Measurements from ENCODE around the gene NEURL1.
"Not testable (repeated sequence)": the region's sequence is repeated elsewhere in the genome, so short reads cannot be mapped to it uniquely, and the experiment has no call there.

Gene NEURL1

GRCh38 chr10:103512591-103513379 is 19.3 kb downstream of the NEURL1 start:
- TF ChIP-seq CTCF (IDR thresholded peaks at IDR 0.05; ENCODE audit: control insufficient read depth, insufficient read depth, low read depth, low read length, missing control alignments): no peak
- DNase-seq (ENCODE audit: low read depth): no peak
- no peak overlapping the region for H3K4me3 ChIP-seq (ENCODE audit: control insufficient read depth, low read depth, low read length)

DNA sequence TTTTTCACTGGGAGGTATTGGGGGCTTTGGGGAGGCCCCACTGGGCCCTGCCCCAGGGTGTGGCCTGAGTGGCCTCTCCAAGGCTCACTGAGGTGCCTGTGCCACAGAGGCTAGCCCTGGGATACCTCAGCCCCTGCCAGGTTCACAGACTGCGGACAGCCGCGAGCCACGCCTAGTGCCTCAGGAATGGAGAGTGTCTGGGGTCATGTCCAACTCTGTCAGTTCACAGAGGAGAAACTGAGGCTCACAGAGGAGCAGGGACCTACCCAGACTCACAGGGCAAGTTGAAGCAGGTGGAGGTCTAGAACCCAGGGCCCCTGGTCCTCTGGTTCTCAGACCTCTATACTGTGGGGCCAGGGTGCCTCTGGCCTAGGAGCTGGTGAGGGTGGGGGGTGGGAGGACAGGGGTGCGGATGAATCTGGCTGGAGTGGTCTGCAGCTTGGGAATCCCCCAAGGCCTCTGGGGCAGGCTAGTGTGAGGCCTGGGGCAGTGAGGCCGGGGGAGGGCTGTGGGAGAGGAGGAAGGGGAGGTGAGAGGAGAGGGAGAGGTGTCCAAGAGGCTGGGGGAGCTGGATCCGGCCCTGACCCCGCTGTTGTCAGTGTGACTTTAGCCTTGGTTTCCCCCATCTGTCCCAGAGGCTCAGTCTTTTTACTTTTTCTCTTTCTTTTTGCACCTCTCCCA is 20.0 kb downstream of the NEURL1 start:
- no peak overlapping the region for H3K4me3 ChIP-seq (ENCODE audit: control insufficient read depth, low read depth, low read length)
- no peak for TF ChIP-seq CTCF (IDR thresholded peaks at IDR 0.05; ENCODE audit: control insufficient read depth, insufficient read depth, low read depth, low read length, missing control alignments)
- no peak for DNase-seq (ENCODE audit: low read depth)

DNA sequence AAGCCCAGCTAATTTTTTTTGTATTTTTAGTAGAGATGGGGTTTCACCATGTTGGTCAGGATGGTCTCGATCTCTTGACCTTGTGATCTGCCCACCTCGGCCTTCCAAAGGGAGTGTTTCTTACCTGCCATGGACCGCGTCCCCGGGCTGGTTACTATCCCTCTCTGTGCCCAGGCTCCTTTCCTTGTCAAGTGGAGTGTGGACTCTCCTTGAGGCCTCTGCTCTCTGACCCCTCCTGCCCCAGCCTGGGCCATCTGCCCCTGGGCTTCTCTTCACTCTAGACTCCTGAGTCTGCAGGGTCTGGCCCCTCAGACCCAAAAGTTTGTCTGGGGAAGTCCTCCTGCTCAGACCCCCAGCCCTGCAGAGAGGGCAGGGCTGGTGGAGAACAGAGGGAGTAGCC is 20.7 kb downstream of the NEURL1 start:
- no peak for TF ChIP-seq CTCF (IDR thresholded peaks at IDR 0.05; ENCODE audit: control insufficient read depth, insufficient read depth, low read depth, low read length, missing control alignments)
- H3K4me3 ChIP-seq (ENCODE audit: control insufficient read depth, low read depth, low read length): no peak overlapping the region
- DNase-seq (ENCODE audit: low read depth): no peak

DNA sequence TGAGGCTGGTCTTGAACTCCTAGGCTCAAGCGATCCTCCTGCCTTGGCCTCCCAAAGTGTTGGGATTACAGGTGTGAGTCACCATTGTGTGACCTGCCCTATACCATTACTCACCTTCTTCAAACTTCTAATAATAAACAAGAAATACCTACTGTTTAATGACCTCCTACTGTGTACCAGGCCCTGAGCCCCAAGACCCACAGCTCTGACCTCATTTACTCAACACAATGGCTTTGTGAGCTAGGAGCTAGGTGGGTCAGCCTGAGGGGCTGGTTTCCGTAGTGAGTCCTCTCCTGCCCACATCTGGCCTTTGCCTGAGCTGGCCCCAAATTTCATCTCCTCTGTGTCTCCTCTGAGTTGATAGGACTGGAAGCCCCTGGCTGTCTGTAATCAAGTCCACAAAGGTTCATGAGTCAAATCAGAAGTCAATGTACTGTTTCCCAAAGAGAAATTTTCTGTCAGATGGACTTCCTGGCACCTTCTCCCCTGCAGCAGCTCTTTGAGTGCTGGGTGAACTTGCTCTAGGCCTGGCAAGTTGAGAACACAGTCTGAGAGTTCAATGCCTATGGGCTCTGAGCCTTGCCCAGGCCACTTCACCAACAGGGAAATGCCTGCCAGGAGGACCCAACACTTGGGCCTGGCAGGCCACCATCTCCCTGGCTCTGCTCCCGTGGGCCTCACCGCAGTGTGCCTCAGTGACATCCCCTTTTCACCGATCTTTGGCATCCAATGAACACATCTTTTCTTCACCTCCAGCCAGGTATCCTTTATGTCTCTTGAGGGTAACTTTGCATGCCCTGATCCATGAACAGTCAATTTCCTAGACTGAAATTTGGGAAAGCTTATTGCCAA is 24.0 kb downstream of the NEURL1 start:
- no peak overlapping the region for H3K4me3 ChIP-seq (ENCODE audit: control insufficient read depth, low read depth, low read length)
- no peak for TF ChIP-seq CTCF (IDR thresholded peaks at IDR 0.05; ENCODE audit: control insufficient read depth, insufficient read depth, low read depth, low read length, missing control alignments)
- DNase-seq (ENCODE audit: low read depth): no peak

DNA sequence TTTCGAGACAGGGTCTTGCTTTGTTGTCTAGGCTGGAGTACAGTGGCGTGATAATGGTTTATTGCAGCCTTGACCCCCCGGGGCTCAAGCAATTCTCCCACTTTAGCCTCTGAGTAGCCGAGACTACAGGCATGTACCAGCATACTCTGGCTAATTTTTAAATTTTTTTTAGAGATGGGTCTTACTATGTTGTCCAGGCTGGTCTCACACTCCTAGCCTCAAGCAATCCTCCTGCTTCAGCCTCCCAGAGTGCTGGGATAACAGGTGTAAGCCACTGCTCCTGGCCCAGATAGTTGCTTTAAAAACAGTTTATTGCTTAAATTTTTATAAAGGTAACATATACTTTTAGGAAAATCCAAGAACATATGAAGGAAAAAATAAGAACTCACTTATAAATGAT is 26.3 kb downstream of the NEURL1 start:
- TF ChIP-seq CTCF (IDR thresholded peaks at IDR 0.05; ENCODE audit: control insufficient read depth, insufficient read depth, low read depth, low read length, missing control alignments): no peak
- DNase-seq (ENCODE audit: low read depth): no peak
- H3K4me3 ChIP-seq (ENCODE audit: control insufficient read depth, low read depth, low read length): no peak overlapping the region

- not testable (repeated sequence) for H3K4me3 ChIP-seq (ENCODE audit: control insufficient read depth, low read depth, low read length); DNase-seq (ENCODE audit: low read depth)
Observed at GRCh38 chr10:103522006-103522405, 28.5 kb downstream of the NEURL1 start.
